Lower lobe of right lung (tissue), 2 donors: ENCODE measurements around the gene DLGAP1. TPM values are rescaled to one million over a fixed set of nuclear protein-coding genes. Genes with fewer than 3 reads are reported as not detected.
"Not testable (repeated sequence)": the region's sequence is repeated elsewhere in the genome, so short reads cannot be mapped to it uniquely, and the experiment has no call there.

Source experiments
- ATAC-seq, 2 donors: fragments of 200-7000 bp; cut with Tn5 transposase; one replicate each; pipeline ENCODE4 v1.9.1; 2020 to 2022; ENCODE audit warnings: mild to moderate bottlenecking in 2 of 2, moderate library complexity in 2 of 2
- DNase-seq: peaks from one replicate; pipeline ENCODE4 v3.0.0-alpha.2; 2020
- H3K27ac ChIP-seq: fragments of 200-600 bp; one replicate; pipeline ENCODE4 v1.8.0; 2022
- H3K27me3 ChIP-seq: fragments of 200-600 bp; one replicate; pipeline ENCODE4 v1.8.0; 2022; ENCODE audit warnings: low read depth
- H3K36me3 ChIP-seq: fragments of 200-600 bp; one replicate; pipeline ENCODE4 v1.8.0; 2022; ENCODE audit warnings: mild to moderate bottlenecking
- H3K4me1 ChIP-seq: fragments of 200-600 bp; one replicate; pipeline ENCODE4 v1.8.0; 2022
- H3K4me3 ChIP-seq: fragments of 200-600 bp; one replicate; pipeline ENCODE4 v1.8.0; 2022; ENCODE audit warnings: mild to moderate bottlenecking
- H3K9me3 ChIP-seq: fragments of 200-600 bp; one replicate; pipeline ENCODE4 v1.8.0; 2022
- CTCF ChIP-seq: fragments of 200-600 bp; IDR thresholded peaks from one replicate; pipeline ENCODE4 v1.8.0; 2022; ENCODE audit warnings: antibody characterized with exemption, mild to moderate bottlenecking
- intact Hi-C: fragments of 100-400 bp; cut with DNase I; formaldehyde crosslinking; loops from one replicate; pipeline ENCODE4 v1.11.0; 2022
- total RNA-seq: library from RNA; stranded (reverse); fragmentation: NEBNext Ultra II Directional; extraction: Animal tissue kit (Norgen Biotek cat#: 25700); gene quantifications from one replicate; pipeline ENCODE4 v1.2.1, GENCODE V29; 2021
- donor health status: DM: no; HTN: yes; CAD: no; lungs with severe emphysema.

DLGAP1 gene
- total RNA-seq, 1 donor from 2014 or later, result 3.8 TPM

- ATAC-seq (no peak), DNase-seq (no peak)
- TF ChIP-seq CTCF, result no peak
- Histone ChIP-seq H3K4me3 (no peak overlapping the region), H3K4me1 (no peaks in the 10 kb centered on the region), H3K9me3 (no peaks in the 10 kb centered on the region), H3K27me3 (no peaks in the 10 kb centered on the region), H3K27ac (no peak overlapping the region), H3K36me3 (no peaks in the 10 kb centered on the region)
- intact Hi-C loops, result no loop called here
Measured at GRCh38 chr18:4309227-4309626, 145.9 kb downstream of the DLGAP1 start.

- intact Hi-C loops, result no loop called here
- Histone ChIP-seq H3K4me3 (no peak overlapping the region), H3K36me3 (no peaks in the 10 kb centered on the region), H3K9me3 (no peaks in the 10 kb centered on the region), H3K27me3 (no peaks in the 10 kb centered on the region), H3K4me1 (no peaks in the 10 kb centered on the region), H3K27ac (no peak overlapping the region)
- no peak for TF ChIP-seq CTCF
- no peak for DNase-seq
- no peak for ATAC-seq
Measured at GRCh38 chr18:4308576-4308975, 146.5 kb downstream of the DLGAP1 start.

GRCh38 chr18:4299395-4299794 is 155.7 kb downstream of the DLGAP1 start:
- no peak for TF ChIP-seq CTCF
- no peak overlapping the region for H3K27ac ChIP-seq
- no peaks in the 10 kb centered on the region for H3K27me3 ChIP-seq
- DNase-seq (no peak), ATAC-seq (no peak)
- H3K4me1 ChIP-seq, result no peaks in the 10 kb centered on the region
- no peak overlapping the region for H3K4me3 ChIP-seq
- no peaks in the 10 kb centered on the region for H3K9me3 ChIP-seq
- intact Hi-C loops, result no loop called here
- no peaks in the 10 kb centered on the region for H3K36me3 ChIP-seq

GRCh38 chr18:4293337-4293736 is 161.8 kb downstream of the DLGAP1 start:
- H3K27ac ChIP-seq, result no peak overlapping the region

GRCh38 chr18:4292696-4293095 is 162.4 kb downstream of the DLGAP1 start:
- no peak for TF ChIP-seq CTCF
- intact Hi-C loops, result no loop called here
- no peaks in the 10 kb centered on the region for H3K36me3 ChIP-seq
- H3K4me3 ChIP-seq, result no peak overlapping the region
- H3K4me1 ChIP-seq, result no peaks in the 10 kb centered on the region
- no peaks in the 10 kb centered on the region for H3K27me3 ChIP-seq
- H3K9me3 ChIP-seq, result no peaks in the 10 kb centered on the region
- no peak for DNase-seq
- no peak overlapping the region for H3K27ac ChIP-seq
- no peak for ATAC-seq

More at GRCh38 chr18:4293337-4293736, 161.8 kb downstream of the DLGAP1 start:
- no peak for ATAC-seq
- no peaks in the 10 kb centered on the region for H3K36me3 ChIP-seq
- H3K4me3 ChIP-seq, result no peak overlapping the region
- H3K9me3 ChIP-seq, result no peaks in the 10 kb centered on the region
- TF ChIP-seq CTCF, result no peak
- H3K27me3 ChIP-seq, result no peaks in the 10 kb centered on the region
- no peak for DNase-seq
- no peaks in the 10 kb centered on the region for H3K4me1 ChIP-seq
- intact Hi-C loops, result no loop called here

- H3K9me3 ChIP-seq, H3K4me1 ChIP-seq, H3K27me3 ChIP-seq, H3K36me3 ChIP-seq, ATAC-seq, intact Hi-C loops, H3K4me3 ChIP-seq, H3K27ac ChIP-seq, DNase-seq: not testable (repeated sequence)
Measured at GRCh38 chr18:4287340-4287739, 167.8 kb downstream of the DLGAP1 start.
